Loucy (cell line): ENCODE measurements around the gene P4HA3.

Experiments used
- CTCF ChIP-seq: fragments of 200-600 bp; sonication (generic); conservative IDR thresholded peaks from 2 replicates; pipeline ENCODE4 v1.5.1; 2014; ENCODE audit warnings: mild to moderate bottlenecking, antibody characterized with exemption, low read length
- EZH2phosphoT487 ChIP-seq: fragments of 200-600 bp; IDR thresholded peaks from 2 replicates; pipeline ENCODE4 v1.6.1; 2018; ENCODE audit warnings: antibody characterized with exemption, mild to moderate bottlenecking, moderate library complexity, borderline replicate concordance

- no peak for TF ChIP-seq CTCF
- no peak for TF ChIP-seq EZH2phosphoT487
Observed at GRCh38 chr11:74347381-74347780, 35.9 kb upstream of the P4HA3 start.
